Panc1 (cell line): ENCODE data around the gene TOM1. TPM values are rescaled to one million over a fixed set of nuclear protein-coding genes. Genes with fewer than 3 reads are reported as not detected.

Experiments
- ATAC-seq: fragments of 200-7000 bp; cut with Tn5 transposase; 2 replicates; pipeline ENCODE4 v1.9.1; 2020; ENCODE audit warnings: mild to moderate bottlenecking, moderate library complexity
- BruUV-seq: library from RNA; stranded (reverse); fragments of 400-500 nt; replicated peaks from 2 replicates; lab custom pipeline; 2021; lab: Mats Ljungman, UMichigan
- CTCF ChIA-PET: fragments of 300-600 bp; sonication (Branson Sonifier 250); formaldehyde crosslinking; loops from one replicate; lab custom pipeline; 2022; ENCODE audit warnings: antibody characterized with exemption; lab: Charles Lee
- POLR2A ChIA-PET: fragments of 300-600 bp; sonication (Branson Sonifier 250); formaldehyde crosslinking; loops from one replicate; lab custom pipeline; 2022; ENCODE audit warnings: antibody characterized with exemption; lab: Charles Lee
- DNase-seq: peaks from one replicate; pipeline ENCODE4 v3.0.0-alpha.2; 2010; ENCODE audit warnings: low read depth, low spot score
- H3K27ac ChIP-seq: 2 replicates; pipeline ENCODE4 v1.5.1; 2011; ENCODE audit warnings: mild to moderate bottlenecking, low read length, inconsistent platforms
- H3K27me3 ChIP-seq: fragments of 200-500 bp; sonication (Bioruptor generic); 2 replicates; pipeline ENCODE4 v1.6.0; 2014; ENCODE audit warnings: low read length, inconsistent platforms; ENCODE audit not compliant: control insufficient read depth, insufficient read depth
- H3K36me3 ChIP-seq: fragments of 200-500 bp; sonication (Bioruptor generic); 2 replicates; pipeline ENCODE4 v1.5.1; 2014; ENCODE audit warnings: inconsistent platforms, mild to moderate bottlenecking, low read length, moderate library complexity; ENCODE audit not compliant: control insufficient read depth, insufficient read depth
- H3K4me1 ChIP-seq: 2 replicates; pipeline ENCODE4 v1.5.1; 2011; ENCODE audit warnings: inconsistent platforms, mild to moderate bottlenecking, low read length, moderate library complexity; ENCODE audit not compliant: control insufficient read depth, insufficient read depth
- H3K4me3 ChIP-seq, 2 experiments: 2 replicates each; pipeline ENCODE4 v1.5.1; 2011 to 2012; ENCODE audit warnings: low read depth in 2 of 2, low read length in 2 of 2, mild to moderate bottlenecking in 2 of 2, inconsistent platforms in 1 of 2, moderate library complexity in 1 of 2
- H3K9me3 ChIP-seq: fragments of 200-500 bp; sonication (Bioruptor generic); 2 replicates; pipeline ENCODE4 v1.5.1; 2014; ENCODE audit warnings: low read depth, mild to moderate bottlenecking, inconsistent platforms, low read length, moderate library complexity; ENCODE audit not compliant: control insufficient read depth, insufficient read depth
- CTCF ChIP-seq: fragments of 450-650 bp; IDR thresholded peaks from 2 replicates; pipeline ENCODE4 v1.5.1; 2017; ENCODE audit warnings: mild to moderate bottlenecking
- POLR2AphosphoS5 ChIP-seq: IDR thresholded peaks from 2 replicates; pipeline ENCODE4 v1.6.1; 2012; ENCODE audit warnings: mild to moderate bottlenecking, low read depth, low read length, moderate library complexity
- REST ChIP-seq, 2 experiments: IDR thresholded peaks; 2 replicates each; pipeline ENCODE4 v1.6.1; 2011 to 2012; ENCODE audit warnings: low read depth in 2 of 2, control low read depth in 1 of 2, low read length in 1 of 2, mild to moderate bottlenecking in 1 of 2, moderate library complexity in 1 of 2; ENCODE audit not compliant: insufficient read depth in 1 of 2
- SIN3A ChIP-seq: IDR thresholded peaks from 2 replicates; pipeline ENCODE4 v1.6.1; 2012; ENCODE audit warnings: low read depth, mild to moderate bottlenecking, low read length, moderate library complexity, borderline replicate concordance; ENCODE audit not compliant: insufficient read depth
- TCF7L2 ChIP-seq: IDR thresholded peaks from 2 replicates; pipeline ENCODE4 v1.6.1; 2011; ENCODE audit warnings: mild to moderate bottlenecking, low read depth, low read length, inconsistent platforms
- in situ Hi-C: cut with HindIII; loops from 2 replicates; pipeline ENCODE4 v1.10.0; 2016; ENCODE audit warnings: low sequenced_read_pairs, low pct_unique_long_range_greater_than_20kb
- intact Hi-C: fragments of 100-400 bp; cut with micrococcal nuclease; formaldehyde crosslinking; loops from one replicate; pipeline ENCODE4 v1.10.0; 2022; ENCODE audit not compliant: unreplicated experiment
- total RNA-seq: library from RNA; stranded (reverse); gene quantifications from one replicate; pipeline ENCODE4 v1.2.1, GENCODE V29; 2021; ENCODE audit not compliant: unreplicated experiment

TOM1 gene
- total RNA-seq, 1 experiment from 2014 or later = 32.7 TPM

GRCh38 chr22:35330258-35330861, 30.7 kb downstream of the TOM1 start:
- ChIA-PET CTCF (no interaction called here), POLR2A (no interaction called here)
- in situ Hi-C loops = no loop called here
- intact Hi-C loops = no loop called here
- Histone ChIP-seq H3K36me3 (peaks cover 2% of the 10 kb centered on the region; the same call in 1 of the 2 replicates), H3K9me3 (no peaks in the 10 kb centered on the region), H3K4me3 (no peak overlapping the region), H3K4me1 (no peaks in the 10 kb centered on the region), H3K27me3 (no peaks in the 10 kb centered on the region), H3K27ac (no peak overlapping the region)
- DNase-seq (no peak), ATAC-seq (no peak)
- TF ChIP-seq POLR2AphosphoS5 (no peak), TCF7L2 (no peak), CTCF (no peak), SIN3A (no peak), REST (IDR thresholded peaks at IDR 0.05; ENCODE audit: insufficient read depth in 1 of 2, low read depth in 2 of 2, low read length in 1 of 2) (no peak)
- no TSS peak for BruUV-seq

- DNase-seq (no peak), ATAC-seq (no peak)
- CTCF ChIA-PET = no interaction called here
- Histone ChIP-seq H3K27ac (no peak overlapping the region), H3K36me3 (no peaks in the 10 kb centered on the region; the same call in 1 of the 2 replicates), H3K27me3 (no peaks in the 10 kb centered on the region), H3K4me1 (no peaks in the 10 kb centered on the region), H3K4me3 (no peak overlapping the region), H3K9me3 (no peaks in the 10 kb centered on the region)
- no TSS peak for BruUV-seq
- in situ Hi-C loops = no loop called here
- intact Hi-C loops = no loop called here
- POLR2A ChIA-PET = no interaction called here
- TF ChIP-seq SIN3A = no peak
- TF ChIP-seq CTCF = no peak
- TF ChIP-seq POLR2AphosphoS5 = no peak
- TF ChIP-seq REST (IDR thresholded peaks at IDR 0.05; ENCODE audit: insufficient read depth in 1 of 2, low read depth in 2 of 2, low read length in 1 of 2) = no peak
- no peak for TF ChIP-seq TCF7L2
Observed at GRCh38 chr22:35332278-35332677, 32.6 kb downstream of the TOM1 start.
